Activated CD4-positive, alpha-beta T cell treated with anti-CD3 and anti-CD28 coated beads for 36 hours (primary cell): ENCODE measurements around the gene NPM3. TPM values are rescaled to one million over a fixed set of nuclear protein-coding genes. Genes with fewer than 3 reads are reported as not detected.

ENCODE experiments used
- ATAC-seq: fragments of 200-7000 bp; cut with Tn5 transposase; one replicate; pipeline ENCODE4 v1.10.0; 2021; ENCODE audit warnings: mild to moderate bottlenecking, moderate library complexity
- CTCF ChIA-PET: fragments of 350-600 bp; sonication (Branson Sonifier 250); formaldehyde crosslinking; loops from one replicate; lab custom pipeline; 2021; ENCODE audit warnings: antibody characterized with exemption; lab: Charles Lee
- POLR2A ChIA-PET: fragments of 350-600 bp; sonication (Branson Sonifier 250); formaldehyde crosslinking; loops from one replicate; lab custom pipeline; 2021; ENCODE audit warnings: antibody characterized with exemption, inconsistent platforms; lab: Charles Lee
- DNase-seq: peaks from one replicate; pipeline ENCODE4 v3.0.0-alpha.2; 2020
- H3K27ac Mint-ChIP-seq: one replicate; pipeline ENCODE4 v1.8.0; 2021; ENCODE audit warnings: mixed read lengths
- H3K27me3 Mint-ChIP-seq: one replicate; pipeline ENCODE4 v1.8.0; 2021; ENCODE audit warnings: mixed read lengths
- H3K36me3 Mint-ChIP-seq: one replicate; pipeline ENCODE4 v1.8.0; 2021; ENCODE audit warnings: low read depth, mixed read lengths
- H3K4me1 Mint-ChIP-seq: one replicate; pipeline ENCODE4 v1.8.0; 2021; ENCODE audit warnings: mixed read lengths
- H3K4me3 Mint-ChIP-seq: one replicate; pipeline ENCODE4 v1.8.0; 2021; ENCODE audit warnings: mild to moderate bottlenecking, moderate library complexity, mixed read lengths
- H3K9me3 Mint-ChIP-seq: one replicate; pipeline ENCODE4 v1.8.0; 2021; ENCODE audit warnings: low read depth, mixed read lengths
- intact Hi-C, 2 experiments: fragments of 100-400 bp; cut with DNase I in 1 of 2; cut with micrococcal nuclease in 1 of 2; formaldehyde crosslinking; loops; one replicate each; pipeline versions ENCODE4 v1.14.2 to v1.15.1; 2022 to 2024; cut with DNase I, micrococcal nuclease
- total RNA-seq, 2 experiments: library from RNA; stranded (reverse); gene quantifications; one replicate each; pipeline ENCODE4 v1.2.3, GENCODE V29; 2021

Gene NPM3
- total RNA-seq, 2 experiments from 2014 or later, result 207 to 214 TPM

DNA sequence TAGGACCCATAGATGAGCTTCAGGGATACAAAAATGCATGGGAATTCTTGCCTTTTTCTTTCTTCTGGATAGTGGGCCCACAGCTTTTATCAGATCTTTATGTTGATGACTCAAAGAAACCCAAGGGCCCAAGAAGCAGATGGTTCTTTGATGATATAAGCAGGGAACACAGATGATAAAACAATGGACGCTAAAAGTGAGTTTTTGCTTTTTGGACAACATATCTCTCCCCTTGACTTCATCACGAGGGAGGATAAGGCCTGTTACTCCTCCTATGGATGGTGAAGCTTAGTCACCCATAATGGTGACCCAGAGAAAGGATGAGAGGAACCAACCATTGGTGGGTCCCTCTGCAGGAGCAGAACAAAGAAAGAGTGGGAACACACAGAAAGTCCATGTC, 41.5 kb upstream of the NPM3 start:
- Mint-ChIP-seq H3K9me3 (no peaks in the 10 kb centered on the region), H3K4me3 (no peak overlapping the region), H3K36me3 (no peaks in the 10 kb centered on the region), H3K4me1 (peaks cover 21% of the 10 kb centered on the region), H3K27ac (no peak overlapping the region), H3K27me3 (no peaks in the 10 kb centered on the region)
- ATAC-seq, result no peak
- no peak for DNase-seq
- intact Hi-C loops, result no loop called here
- ChIA-PET CTCF (interaction anchor here (1.0 to 1.9 kb wide), 3 partner anchors 11 to 16 kb away, joined by 3 to 9 read pairs (median 3); no protein-coding TSS in a partner anchor), POLR2A (no interaction called here)

DNA sequence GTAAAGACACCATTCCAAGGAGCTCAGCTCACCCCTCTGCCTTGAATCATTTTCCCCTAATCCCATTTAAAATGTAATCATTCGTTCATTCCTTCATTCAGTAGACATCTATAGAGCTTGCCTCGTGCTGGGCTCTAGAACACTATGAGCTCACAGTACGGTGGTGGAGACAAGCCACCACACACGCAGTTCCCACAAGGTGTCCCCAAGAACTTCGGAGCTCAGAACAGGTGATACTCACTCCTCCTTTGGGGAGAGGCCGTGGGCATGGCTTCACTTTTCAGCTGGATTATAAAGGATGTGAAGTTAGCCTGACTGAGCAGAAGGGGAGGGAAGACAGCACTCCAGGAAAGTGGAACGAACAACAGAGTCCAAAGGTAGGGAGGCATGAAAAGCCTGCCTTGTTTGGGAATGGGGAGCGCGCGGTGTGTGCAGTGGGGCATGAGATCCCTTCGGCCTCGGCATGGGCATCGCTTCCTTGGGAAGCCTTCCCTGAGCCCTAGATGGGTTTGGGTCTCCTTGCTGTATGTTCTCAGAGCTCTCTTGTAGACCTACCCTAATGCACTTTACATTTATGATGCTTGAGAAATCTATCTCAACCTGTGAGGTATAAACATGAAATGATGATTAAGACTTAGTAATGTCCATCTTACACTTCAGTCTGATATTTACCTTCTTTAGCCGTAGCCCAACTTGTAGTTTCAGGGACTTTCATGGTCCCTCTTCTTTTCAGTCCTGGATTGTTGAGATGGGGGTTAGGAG, 35.8 kb upstream of the NPM3 start:
- DNase-seq, result no peak
- peak overlapping the region; percentile 89 for H3K4me3 Mint-ChIP-seq
- ChIA-PET POLR2A (interaction anchor here (0.6 to 2.1 kb wide), 8 partner anchors 8 to 300 kb away, joined by 3 to 16 read pairs (median 4); partner anchors contain the start of genes ARMH3 and NPM3), CTCF (interaction anchor here (0.6 to 2.5 kb wide), 10 partner anchors 9 to 487 kb away, joined by 3 to 16 read pairs (median 6); partner anchors contain the start of gene NPM3)
- ATAC-seq, result peak; percentile 43
- H3K9me3 Mint-ChIP-seq, result no peaks in the 10 kb centered on the region
- H3K27me3 Mint-ChIP-seq, result no peaks in the 10 kb centered on the region
- peak overlapping the region; percentile 83 for H3K27ac Mint-ChIP-seq
- peaks cover 16% of the 10 kb centered on the region for H3K36me3 Mint-ChIP-seq
- peaks cover 32% of the 10 kb centered on the region for H3K4me1 Mint-ChIP-seq
- intact Hi-C loops, result loop anchor here (1.0 to 10.0 kb wide), 18 partner anchors 11 to 1284 kb away; partner anchors contain the start of genes HPS6 (in 2 of the 2), NOLC1 (in 2 of the 2), NPM3 (in 2 of the 2) and ACTR1A (in 1 of the 2)

DNA sequence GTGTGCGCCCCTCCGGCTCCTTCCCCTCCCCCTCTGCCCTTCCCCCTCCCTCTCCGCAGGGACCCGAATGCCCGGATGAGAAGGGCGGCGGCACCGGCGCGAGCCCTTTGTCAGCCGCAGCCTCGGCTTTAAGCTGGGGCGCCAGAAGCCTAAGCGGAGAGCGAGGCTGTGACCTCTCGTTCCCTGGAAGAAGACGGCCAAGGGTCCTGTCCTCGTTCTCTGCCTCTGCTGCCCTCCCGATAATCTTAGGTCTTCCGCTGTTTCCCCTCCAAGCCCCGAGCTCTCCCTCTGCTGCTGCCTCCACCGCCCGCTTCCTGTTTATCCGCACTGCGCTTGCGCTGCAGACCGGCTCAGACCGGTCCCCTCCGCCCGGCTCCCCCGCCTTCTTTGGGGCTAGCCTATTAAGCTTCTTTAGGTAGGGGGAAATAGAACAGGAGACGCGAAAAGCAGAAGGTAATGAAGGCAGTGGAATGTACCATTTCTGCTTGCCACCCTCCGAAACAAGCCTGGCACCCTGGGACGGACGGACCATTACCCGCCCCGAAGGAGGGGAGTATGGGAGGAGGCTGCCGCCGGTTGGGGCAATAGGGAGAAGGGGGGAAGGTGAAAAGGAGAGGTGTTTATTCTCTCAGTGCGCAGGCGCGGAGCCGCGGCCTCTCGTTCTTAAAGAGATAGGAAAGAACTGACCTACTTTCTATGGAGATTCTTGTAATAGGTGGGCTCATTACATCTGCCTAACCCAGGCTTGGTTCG, 35.0 kb upstream of the NPM3 start, which contains the start of gene OGA:
Gene OGA (minus strand): TSS at position 326 of the 753 bp plus-strand sequence. CDS start 422 bp downstream, outside the sequence.
- H3K4me3 Mint-ChIP-seq, result peak within 1 kb of the TSS; percentile 89
- peak within 1 kb of the TSS; percentile 83 for H3K27ac Mint-ChIP-seq
- DNase-seq (peak; percentile 99), ATAC-seq (peak; percentile 89)
- POLR2A ChIA-PET, result interaction anchor here (0.7 to 2.1 kb wide), 8 partner anchors 12 to 301 kb away, joined by 3 to 16 read pairs (median 4); partner anchors contain the start of genes ARMH3 and NPM3
- H3K4me1 Mint-ChIP-seq, result peaks cover 40% of the 10 kb centered on the region
- CTCF ChIA-PET, result interaction anchor here (0.6 to 2.5 kb wide), 13 partner anchors 9 to 487 kb away, joined by 3 to 16 read pairs (median 5); partner anchors contain the start of gene NPM3
- H3K27me3 Mint-ChIP-seq, result no peaks in the 10 kb centered on the region
- H3K36me3 Mint-ChIP-seq, result peaks cover 21% of the 10 kb centered on the region
- intact Hi-C loops, result loop anchor here (1.0 to 10.0 kb wide), 18 partner anchors 12 to 1283 kb away; partner anchors contain the start of genes HPS6 (in 2 of the 2), NOLC1 (in 2 of the 2), NPM3 (in 2 of the 2) and ACTR1A (in 1 of the 2)
- H3K9me3 Mint-ChIP-seq, result no peaks in the 10 kb centered on the region

DNA sequence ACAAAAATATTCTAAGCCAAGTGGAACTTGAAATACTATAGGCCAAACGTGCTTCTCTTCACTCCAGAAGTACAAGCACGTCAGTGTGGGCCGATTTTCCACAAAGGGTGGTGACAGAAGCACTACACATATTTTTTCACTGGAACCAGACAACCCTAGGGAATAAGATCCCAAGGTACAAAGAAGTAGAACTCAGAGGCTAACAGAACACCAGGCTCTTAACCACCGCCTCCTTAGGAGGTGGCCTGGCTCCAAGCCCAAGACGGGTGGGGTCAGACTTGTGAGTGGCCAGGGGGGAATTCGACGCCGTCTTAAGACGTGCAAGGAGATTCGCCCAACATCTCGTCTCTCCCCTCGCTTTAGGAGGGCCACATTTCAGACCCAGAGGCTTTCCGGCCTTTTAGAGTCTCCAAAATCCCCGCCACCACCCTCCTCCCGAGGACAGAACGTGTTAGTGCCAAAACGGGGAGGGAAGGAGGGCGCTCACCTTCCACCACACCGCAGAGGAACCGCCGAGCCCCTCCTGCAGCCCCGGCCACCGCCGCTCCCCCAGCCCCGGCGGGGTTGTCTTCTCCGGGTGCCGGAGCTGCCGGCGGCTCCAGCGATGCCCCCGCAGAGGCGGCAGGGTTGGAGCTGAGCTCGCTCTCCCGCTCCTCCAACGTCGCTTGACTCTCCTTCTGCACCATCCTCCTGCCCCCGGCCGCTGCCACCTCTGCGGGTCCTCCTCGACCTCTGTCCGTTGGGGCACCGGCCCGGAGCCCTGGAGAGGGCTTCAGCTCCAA, 34.3 kb upstream of the NPM3 start:
- ATAC-seq, result peak; percentile 5
- intact Hi-C loops, result loop anchor here (1.0 to 10.0 kb wide), 18 partner anchors 13 to 1283 kb away; partner anchors contain the start of genes HPS6 (in 2 of the 2), NOLC1 (in 2 of the 2), NPM3 (in 2 of the 2) and ACTR1A (in 1 of the 2)
- DNase-seq, result peak; percentile 69
- peak overlapping the region; percentile 89 for H3K4me3 Mint-ChIP-seq
- H3K4me1 Mint-ChIP-seq, result peaks cover 47% of the 10 kb centered on the region
- H3K9me3 Mint-ChIP-seq, result no peaks in the 10 kb centered on the region
- CTCF ChIA-PET, result interaction anchor here (0.6 to 2.5 kb wide), 13 partner anchors 18 to 256 kb away, joined by 3 to 16 read pairs (median 4); partner anchors contain the start of gene NPM3
- POLR2A ChIA-PET, result interaction anchor here (0.7 to 2.1 kb wide), 8 partner anchors 13 to 301 kb away, joined by 3 to 16 read pairs (median 4); partner anchors contain the start of genes ARMH3 and NPM3
- H3K36me3 Mint-ChIP-seq, result peaks cover 27% of the 10 kb centered on the region
- no peaks in the 10 kb centered on the region for H3K27me3 Mint-ChIP-seq
- H3K27ac Mint-ChIP-seq, result peak overlapping the region; percentile 83

DNA sequence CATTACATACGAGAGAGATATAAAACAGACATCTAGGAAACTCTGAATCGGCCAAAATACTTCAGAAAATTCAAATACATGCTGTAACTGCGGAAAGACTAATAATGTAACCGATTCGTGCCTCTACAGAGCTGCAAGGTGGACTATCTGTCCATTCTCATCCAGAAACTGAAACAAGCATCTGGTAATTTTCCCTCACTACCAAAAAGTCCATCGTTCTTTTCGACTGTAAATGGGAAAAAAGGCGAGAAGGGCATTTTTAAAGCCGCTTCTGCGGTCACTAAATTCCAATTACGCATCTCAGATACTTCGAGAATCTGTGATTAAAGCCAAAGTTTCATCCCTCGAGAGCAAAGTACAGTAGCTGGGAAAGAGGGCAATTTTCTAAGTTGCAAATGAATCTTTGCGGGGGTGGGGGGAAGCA, 33.7 kb upstream of the NPM3 start:
- POLR2A ChIA-PET, result no interaction called here
- DNase-seq, result no peak

DNA sequence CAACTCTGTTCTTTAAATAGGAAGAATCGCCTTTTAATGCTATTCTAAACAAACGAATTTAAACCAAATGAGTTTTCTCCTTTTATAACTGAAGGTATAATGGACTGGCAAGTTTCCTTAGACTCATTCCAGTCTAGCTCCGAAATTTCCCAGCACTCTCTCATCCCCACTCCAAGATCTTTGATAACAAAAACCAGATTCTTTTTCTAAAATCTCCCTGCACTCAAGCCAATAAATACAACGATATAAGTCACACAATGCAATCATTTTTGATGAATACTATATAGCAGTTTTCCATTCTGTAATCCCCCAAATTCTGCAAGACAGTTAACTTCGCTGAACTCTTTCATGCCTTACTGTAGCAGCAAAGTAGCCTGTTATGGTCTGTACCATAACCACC, 33.1 kb upstream of the NPM3 start:
- peaks cover 37% of the 10 kb centered on the region for H3K36me3 Mint-ChIP-seq
- peak overlapping the region; percentile 89 for H3K4me3 Mint-ChIP-seq
- peak overlapping the region; percentile 79 for H3K27ac Mint-ChIP-seq
- ChIA-PET POLR2A (interaction anchor here (0.9 kb wide), 1 partner anchor 30 kb away, joined by 12 read pairs; no protein-coding TSS in a partner anchor), CTCF (interaction anchor here (1.0 to 1.5 kb wide), 3 partner anchors 25 to 35 kb away, joined by 3 to 8 read pairs (median 4); no protein-coding TSS in a partner anchor)
- no peak for ATAC-seq
- intact Hi-C loops, result loop anchor here (5.0 to 10.0 kb wide), 5 partner anchors 301 to 1282 kb away; partner anchors contain the start of genes CNNM2 (in 1 of the 2), HIF1AN (in 1 of the 2), PDZD7 (in 1 of the 2) and SFXN3 (in 1 of the 2)
- DNase-seq, result no peak
- no peaks in the 10 kb centered on the region for H3K9me3 Mint-ChIP-seq
- H3K27me3 Mint-ChIP-seq, result no peaks in the 10 kb centered on the region
- peaks cover 49% of the 10 kb centered on the region for H3K4me1 Mint-ChIP-seq

More for the DNA sequence above, 33.7 kb upstream of the NPM3 start:
- Mint-ChIP-seq H3K4me1 (peaks cover 51% of the 10 kb centered on the region), H3K27ac (peak overlapping the region; percentile 83), H3K27me3 (no peaks in the 10 kb centered on the region), H3K36me3 (peaks cover 32% of the 10 kb centered on the region), H3K9me3 (no peaks in the 10 kb centered on the region), H3K4me3 (peak overlapping the region; percentile 89)
- no peak for ATAC-seq
- CTCF ChIA-PET, result interaction anchor here (0.7 to 1.5 kb wide), 4 partner anchors 25 to 214 kb away, joined by 3 to 8 read pairs (median 4); partner anchors contain the start of gene NPM3
- intact Hi-C loops, result loop anchor here (5.0 to 10.0 kb wide), 5 partner anchors 300 to 1282 kb away; partner anchors contain the start of genes CNNM2 (in 1 of the 2), HIF1AN (in 1 of the 2), PDZD7 (in 1 of the 2) and SFXN3 (in 1 of the 2)

DNA sequence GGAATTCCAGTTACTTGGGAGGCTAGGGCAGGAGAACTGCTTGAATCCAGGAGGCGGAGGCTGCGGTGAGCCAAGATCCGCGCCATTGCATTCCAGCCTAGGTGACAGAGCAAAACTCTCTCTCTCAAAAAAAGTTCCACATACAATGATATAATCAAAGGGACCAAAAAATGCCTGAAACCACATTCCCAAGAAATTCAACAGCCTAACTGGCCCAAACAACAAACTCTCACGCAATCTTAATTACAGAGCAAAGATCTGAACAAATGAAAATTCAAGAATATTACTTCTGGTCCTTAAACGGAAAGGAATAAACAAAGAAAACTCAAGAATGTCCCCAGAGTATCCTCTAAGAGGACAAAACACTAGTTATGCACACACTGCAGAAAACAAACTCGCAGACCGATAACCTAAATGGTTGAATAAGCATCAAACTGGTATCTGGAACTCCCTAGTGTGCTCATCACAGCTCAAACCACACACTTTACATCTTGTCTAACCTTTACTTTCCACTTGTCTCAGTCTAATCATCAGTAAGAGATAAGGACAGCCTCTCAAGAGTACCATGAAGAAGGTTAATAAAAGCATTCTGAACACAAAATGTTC, 31.3 kb upstream of the NPM3 start:
- H3K9me3 Mint-ChIP-seq, result no peaks in the 10 kb centered on the region
- ChIA-PET CTCF (interaction anchor here (0.8 to 1.8 kb wide), 4 partner anchors 25 to 258 kb away, joined by 3 to 11 read pairs (median 4); partner anchors contain the start of gene NPM3), POLR2A (interaction anchor here (0.5 kb wide), 1 partner anchor 418 kb away, joined by 3 read pairs; no protein-coding TSS in a partner anchor)
- ATAC-seq (peak; percentile 14), DNase-seq (no peak)
- intact Hi-C loops, result loop anchor here (5.0 to 10.0 kb wide), 5 partner anchors 303 to 1280 kb away; partner anchors contain the start of genes CNNM2 (in 1 of the 2), HIF1AN (in 1 of the 2), PDZD7 (in 1 of the 2) and SFXN3 (in 1 of the 2)
- H3K36me3 Mint-ChIP-seq, result peaks cover 48% of the 10 kb centered on the region
- peak overlapping the region; percentile 89 for H3K4me3 Mint-ChIP-seq
- peaks cover 48% of the 10 kb centered on the region for H3K4me1 Mint-ChIP-seq
- H3K27me3 Mint-ChIP-seq, result no peaks in the 10 kb centered on the region
- peak overlapping the region; percentile 85 for H3K27ac Mint-ChIP-seq

DNA sequence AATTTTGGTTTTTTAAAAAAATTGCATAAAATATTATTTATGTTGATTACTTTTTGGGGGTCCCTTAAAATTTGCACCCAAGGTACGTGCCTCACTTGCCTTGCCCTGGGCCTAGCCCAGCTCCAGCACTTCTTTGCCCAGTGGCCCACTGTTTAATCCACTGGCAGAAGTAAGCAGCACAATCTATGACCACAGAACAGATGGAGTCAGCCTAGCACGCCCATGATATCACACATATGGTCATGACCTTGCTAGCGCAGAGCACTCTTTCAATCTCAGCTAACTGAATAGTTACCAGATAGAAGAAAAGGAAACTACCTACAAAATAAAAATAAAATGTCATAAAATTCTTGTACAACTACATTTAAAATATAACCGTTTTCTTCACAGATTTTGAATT, 29.4 kb upstream of the NPM3 start:
- DNase-seq (no peak), ATAC-seq (no peak)
- peak overlapping the region; percentile 8 for H3K27ac Mint-ChIP-seq
- no peak overlapping the region for H3K4me3 Mint-ChIP-seq
- peaks cover 56% of the 10 kb centered on the region for H3K36me3 Mint-ChIP-seq
- CTCF ChIA-PET, result interaction anchor here (1.0 to 2.2 kb wide), 4 partner anchors 9 to 28 kb away, joined by 3 to 6 read pairs (median 6); no protein-coding TSS in a partner anchor
- H3K4me1 Mint-ChIP-seq, result peaks cover 52% of the 10 kb centered on the region
- POLR2A ChIA-PET, result interaction anchor here (0.6 to 1.3 kb wide), 3 partner anchors 8 to 112 kb away, joined by 3 to 8 read pairs (median 3); no protein-coding TSS in a partner anchor
- H3K9me3 Mint-ChIP-seq, result no peaks in the 10 kb centered on the region
- intact Hi-C loops, result loop anchor here in 1 of 2 experiments (10.0 kb wide), 1 partner anchor 1278 kb away; the partner anchor contains the start of gene HIF1AN
- no peaks in the 10 kb centered on the region for H3K27me3 Mint-ChIP-seq

DNA sequence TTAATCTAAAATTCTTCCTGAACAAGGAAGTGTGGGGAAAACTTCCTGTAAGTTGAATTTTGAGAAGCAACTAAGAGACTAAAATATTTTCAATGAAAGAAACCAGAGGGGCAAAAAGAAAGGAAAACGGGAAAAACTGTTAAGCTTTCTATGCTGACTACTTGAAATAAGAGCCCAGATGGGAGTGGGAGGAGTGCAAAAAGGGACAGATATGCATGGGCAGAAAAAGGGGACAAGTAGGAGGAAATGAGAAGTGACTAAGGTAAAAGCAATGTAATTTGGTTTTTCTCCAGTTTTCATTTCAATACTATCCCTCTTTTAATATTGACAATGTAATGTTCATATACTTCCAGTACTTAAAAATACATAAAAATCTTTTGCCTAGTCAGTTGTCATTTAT, 23.9 kb upstream of the NPM3 start:
- Mint-ChIP-seq H3K27ac (no peak overlapping the region), H3K4me3 (no peak overlapping the region), H3K9me3 (no peaks in the 10 kb centered on the region), H3K27me3 (no peaks in the 10 kb centered on the region), H3K4me1 (peaks cover 36% of the 10 kb centered on the region), H3K36me3 (peaks cover 50% of the 10 kb centered on the region)
- ChIA-PET POLR2A (no interaction called here), CTCF (interaction anchor here (1.3 kb wide), 1 partner anchor 33 kb away, joined by 3 read pairs; no protein-coding TSS in a partner anchor)
- ATAC-seq, result no peak
- no peak for DNase-seq
- intact Hi-C loops, result no loop called here
